G401 (cell line): ENCODE measurements around the gene WTIP. TPM values are rescaled to one million over a fixed set of nuclear protein-coding genes. Genes with fewer than 3 reads are reported as not detected.
"Not testable (repeated sequence)": the region's sequence is repeated elsewhere in the genome, so short reads cannot be mapped to it uniquely, and the experiment has no call there.

Experiments
- DNase-seq: peaks from one replicate; pipeline ENCODE4 v3.0.0-alpha.2; 2015; ENCODE audit warnings: low spot score
- in situ Hi-C: cut with HindIII; loops from 2 replicates; pipeline ENCODE4 v1.10.0; 2016; ENCODE audit warnings: low sequenced_read_pairs, mixed read lengths
- total RNA-seq: library from RNA; depleted of rRNA; stranded (reverse); fragments of >200 nt; shearing (Covaris generic); gene quantifications from 2 replicates; pipeline ENCODE4 v1.2.3, GENCODE V29; 2014

Gene WTIP
- total RNA-seq, 1 experiment from 2014 or later, result 103 TPM

DNA sequence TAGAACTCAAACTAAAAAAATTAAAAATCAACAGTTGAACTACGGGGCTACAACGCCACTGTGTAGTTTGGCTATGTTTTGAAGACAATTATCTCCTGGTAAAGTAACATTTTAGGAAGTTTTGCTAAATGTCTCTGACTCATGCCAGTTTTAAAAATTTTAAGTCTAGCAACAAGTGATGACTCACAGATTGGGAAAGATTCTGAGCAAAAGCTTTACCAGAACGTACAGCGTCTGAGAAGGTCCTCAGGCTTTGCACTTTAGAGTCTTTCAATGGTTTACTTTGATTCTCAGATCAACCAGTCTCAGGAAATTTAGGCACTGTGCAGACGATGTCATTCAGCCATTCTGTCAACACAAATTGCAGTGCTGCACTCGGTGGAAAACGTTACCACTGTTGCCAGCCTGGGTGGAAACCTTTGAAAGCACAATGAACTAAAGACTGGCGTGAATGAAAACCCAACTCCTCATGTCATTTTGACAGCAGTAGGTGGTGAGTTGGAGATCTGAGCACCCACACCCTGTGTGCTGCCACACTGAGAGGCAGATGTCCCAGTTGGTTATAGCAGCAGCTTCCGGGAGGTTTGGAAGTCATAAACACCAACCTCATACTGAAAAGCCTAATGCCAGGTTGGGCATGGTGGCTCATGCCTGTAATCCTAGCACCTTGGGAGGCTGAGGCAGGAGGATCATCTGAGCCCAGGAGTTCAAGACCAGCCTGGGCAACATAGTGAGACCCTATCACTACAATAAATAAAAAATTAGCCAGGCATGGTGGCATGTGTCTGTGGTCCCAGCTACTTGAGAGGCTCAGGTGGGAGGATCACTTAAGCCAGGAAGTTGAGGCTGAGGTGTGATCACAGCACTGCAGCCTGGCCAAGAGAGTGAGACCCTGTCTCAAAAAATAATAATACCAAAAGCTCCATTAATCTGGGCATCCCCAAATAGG is 6.3 kb upstream of the WTIP start:
- in situ Hi-C loops, result no loop called here
- DNase-seq, result no peak

DNA sequence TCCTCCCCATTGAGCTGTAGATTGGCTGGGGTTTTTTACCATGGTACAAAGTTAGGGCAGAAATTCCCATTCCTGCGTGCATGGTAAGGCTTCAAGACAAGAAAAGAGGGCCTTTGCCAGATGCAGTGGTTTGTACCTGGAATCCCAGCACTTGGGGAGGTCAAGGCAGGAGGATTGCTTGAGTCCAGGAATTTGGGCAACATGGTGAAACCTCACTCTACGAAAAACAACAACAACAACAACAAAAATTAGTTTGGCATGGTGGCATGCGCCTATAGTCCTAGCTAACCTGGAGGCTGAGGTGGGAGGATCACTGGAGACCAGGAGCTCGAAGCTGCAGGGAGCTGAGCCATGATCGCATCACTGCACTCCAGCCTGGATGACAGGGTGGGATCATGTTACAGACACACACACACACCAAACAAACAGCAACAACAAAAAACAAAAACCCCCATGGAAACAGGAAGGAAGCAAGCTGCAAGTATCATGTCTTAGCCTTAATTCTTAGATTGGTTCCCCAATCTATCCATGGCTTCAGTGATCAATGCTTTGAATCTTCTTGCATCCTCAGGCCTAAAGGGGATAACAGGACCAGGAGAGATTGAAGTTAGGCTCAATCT is 5.5 kb upstream of the WTIP start:
- DNase-seq, result no peak
- in situ Hi-C loops, result no loop called here

DNA sequence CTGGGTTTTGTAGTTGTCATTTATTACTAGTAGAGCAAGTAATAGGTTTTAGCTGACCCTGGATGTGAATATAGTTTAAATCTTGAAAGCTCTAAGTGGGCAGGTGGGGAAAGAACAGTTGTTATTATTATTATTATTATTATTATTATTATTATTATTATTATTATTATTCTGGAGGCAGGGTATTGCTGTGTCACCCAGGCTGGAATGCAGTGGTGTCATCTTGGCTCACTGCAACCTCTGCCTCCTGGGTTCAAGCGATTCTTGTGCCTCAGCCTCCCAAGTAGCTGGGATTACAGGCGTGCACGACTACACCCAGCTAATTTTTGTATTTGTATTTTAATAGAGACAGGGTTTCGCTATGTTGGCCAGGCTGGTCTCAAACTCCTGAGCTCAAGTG is 3.1 kb upstream of the WTIP start:
- in situ Hi-C loops, DNase-seq: not testable (repeated sequence)

DNA sequence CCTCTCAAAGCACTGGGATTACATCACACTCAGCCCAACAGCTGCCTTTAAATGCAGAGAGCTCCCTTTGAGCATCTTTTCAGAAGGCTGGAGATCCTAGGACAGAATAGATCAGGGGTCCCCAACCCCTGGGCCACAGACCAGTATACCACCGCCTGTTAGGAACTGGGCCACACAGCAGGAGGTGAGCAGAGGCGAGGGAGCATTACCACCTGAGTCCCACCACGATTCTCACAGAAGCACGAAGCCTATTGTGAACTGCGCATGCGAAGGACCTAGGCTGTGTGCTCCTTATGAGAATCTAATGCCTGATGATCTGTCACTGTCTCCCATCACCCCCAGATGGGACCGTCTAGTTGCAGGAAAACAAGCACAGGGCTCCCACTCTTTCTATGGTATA is 2.2 kb upstream of the WTIP start:
- in situ Hi-C loops, result no loop called here
- no peak for DNase-seq

DNA sequence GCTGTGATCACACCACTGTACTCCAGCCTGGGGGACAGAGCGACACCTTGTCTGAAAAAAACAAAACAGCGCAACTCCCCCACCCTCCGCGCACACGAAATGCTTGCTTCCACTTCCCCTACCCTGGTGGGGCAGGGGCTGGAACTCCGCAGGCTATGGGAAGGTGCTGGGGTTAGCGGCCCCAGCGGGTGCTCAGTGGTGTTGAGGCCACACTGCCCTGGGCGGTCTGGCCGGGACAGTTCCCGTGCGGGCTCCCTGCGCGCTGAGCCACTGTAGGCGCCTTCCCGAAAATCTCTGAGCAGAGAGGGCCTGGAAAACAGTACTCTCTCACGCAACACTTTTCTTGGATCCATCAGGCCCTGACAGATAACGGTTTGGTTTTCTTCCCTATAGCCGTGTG is 1.1 kb upstream of the WTIP start:
- in situ Hi-C loops, result no loop called here
- DNase-seq, result no peak

DNA sequence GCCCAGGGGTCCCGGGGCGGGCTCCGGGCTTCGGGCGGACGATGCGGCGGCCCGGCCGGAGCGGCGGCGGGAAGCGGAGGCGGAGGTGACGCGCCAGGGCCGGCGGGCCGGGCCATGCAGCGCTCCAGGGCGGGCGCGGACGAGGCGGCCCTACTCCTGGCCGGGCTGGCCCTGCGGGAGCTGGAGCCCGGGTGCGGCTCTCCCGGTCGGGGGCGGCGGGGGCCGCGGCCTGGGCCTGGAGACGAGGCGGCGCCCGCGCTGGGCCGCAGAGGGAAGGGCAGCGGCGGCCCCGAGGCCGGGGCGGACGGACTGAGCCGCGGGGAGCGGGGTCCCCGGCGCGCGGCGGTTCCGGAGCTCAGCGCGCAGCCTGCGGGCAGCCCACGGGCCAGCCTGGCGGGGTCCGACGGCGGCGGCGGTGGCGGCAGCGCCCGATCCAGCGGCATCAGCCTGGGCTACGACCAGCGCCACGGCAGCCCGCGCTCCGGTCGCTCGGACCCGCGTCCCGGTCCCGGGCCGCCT is 362 bp downstream of the WTIP start:
- in situ Hi-C loops, result no loop called here
- no peak for DNase-seq

DNA sequence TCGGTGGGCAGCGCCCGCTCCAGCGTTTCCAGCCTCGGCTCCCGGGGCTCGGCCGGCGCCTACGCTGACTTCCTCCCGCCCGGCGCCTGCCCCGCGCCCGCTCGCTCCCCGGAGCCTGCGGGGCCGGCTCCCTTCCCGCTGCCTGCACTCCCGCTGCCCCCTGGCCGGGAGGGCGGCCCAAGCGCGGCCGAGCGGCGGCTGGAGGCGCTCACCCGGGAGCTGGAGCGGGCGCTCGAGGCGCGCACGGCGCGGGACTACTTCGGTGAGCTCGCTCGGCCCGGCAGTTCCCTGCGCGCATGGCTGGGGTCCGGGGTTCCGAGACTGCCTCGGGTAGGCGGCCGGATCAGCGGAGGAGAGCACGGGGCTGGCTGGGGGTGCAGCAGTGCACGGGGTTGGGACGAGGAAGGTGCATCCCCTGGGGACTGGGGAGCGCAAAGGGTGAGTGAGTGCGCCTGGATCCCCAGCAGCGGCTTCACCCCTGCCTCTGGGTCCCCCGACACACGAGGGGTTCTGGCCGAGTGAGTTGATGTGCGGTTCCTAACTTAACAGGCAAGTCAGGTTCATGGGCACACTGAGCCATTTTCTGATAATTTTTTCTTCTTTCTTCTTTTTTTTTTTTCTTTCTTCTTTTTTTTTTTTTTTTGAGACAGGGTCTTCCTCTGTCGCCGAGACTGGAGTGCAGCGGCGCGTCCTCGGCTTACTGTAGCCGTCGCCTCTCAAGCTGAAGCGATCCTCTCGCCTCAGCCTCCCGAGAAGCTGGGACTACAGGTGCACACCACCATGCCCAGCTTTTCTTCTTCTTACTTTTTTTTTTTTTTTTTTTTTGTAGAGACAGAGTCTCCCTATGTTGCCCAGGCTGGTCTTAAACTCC is 1.1 kb downstream of the WTIP start:
- in situ Hi-C loops, result no loop called here
- no peak for DNase-seq

DNA sequence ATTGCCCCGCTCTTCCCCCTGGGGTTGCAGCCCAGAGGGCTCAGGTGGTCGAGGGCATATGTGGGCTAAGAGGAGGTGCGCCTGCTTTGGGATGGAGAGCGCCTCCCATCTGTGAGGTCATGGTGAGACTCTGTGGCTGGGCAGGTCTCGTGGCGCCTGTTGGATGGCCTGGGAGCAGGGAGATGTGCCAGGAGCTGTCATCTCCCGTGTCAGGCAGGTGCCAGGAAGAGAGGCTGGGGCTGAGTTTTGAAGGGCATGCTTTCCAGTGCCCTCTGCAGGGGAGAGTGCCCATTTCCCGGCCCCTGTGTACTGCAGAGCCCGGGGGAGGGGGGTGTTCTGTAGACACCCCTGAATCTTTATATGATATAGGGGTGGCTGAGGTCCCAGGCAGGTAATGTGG is 2.8 kb downstream of the WTIP start:
- in situ Hi-C loops, result no loop called here
- no peak for DNase-seq

DNA sequence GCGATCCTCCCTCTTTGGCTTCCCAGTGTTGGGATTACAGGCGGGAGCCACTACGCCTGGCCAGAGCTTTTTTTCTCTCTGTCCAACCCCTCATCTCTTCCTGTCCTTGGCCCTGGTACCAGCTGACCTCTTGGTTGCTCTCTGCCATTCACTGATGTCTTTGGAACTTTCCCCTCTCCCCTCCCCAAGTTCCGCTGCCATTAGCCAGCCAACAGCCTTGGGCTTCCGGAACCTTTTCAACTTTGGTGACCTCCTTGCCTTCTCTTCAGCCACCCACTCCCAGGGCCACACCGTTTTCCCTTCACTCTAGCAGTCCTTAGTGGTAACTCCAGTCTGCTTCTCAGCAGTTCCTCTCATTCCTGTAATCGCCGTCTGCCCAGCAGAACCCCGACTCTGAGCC is 4.3 kb downstream of the WTIP start:
- DNase-seq, result no peak
- in situ Hi-C loops, result no loop called here

DNA sequence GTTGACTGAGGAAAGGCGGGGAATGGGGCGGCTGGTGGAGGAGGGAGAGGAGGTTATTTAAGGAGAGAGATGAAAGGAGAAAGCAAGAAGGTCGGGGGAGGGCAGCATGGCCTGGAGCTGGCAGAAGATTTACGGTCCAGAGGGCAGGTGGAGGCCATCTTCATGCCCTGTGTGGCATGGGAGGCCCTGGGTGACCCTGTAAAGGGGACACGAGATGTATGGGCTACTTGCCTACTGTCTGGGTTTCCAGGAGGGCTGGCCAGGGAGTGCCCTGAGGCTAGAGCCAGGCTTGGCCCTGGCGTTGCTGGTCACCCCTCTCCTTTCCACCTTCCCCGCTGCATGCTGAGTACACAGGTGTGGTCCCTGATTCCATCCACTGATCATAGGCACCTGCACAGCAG is 6.1 kb downstream of the WTIP start:
- in situ Hi-C loops, result no loop called here
- DNase-seq, result no peak

DNA sequence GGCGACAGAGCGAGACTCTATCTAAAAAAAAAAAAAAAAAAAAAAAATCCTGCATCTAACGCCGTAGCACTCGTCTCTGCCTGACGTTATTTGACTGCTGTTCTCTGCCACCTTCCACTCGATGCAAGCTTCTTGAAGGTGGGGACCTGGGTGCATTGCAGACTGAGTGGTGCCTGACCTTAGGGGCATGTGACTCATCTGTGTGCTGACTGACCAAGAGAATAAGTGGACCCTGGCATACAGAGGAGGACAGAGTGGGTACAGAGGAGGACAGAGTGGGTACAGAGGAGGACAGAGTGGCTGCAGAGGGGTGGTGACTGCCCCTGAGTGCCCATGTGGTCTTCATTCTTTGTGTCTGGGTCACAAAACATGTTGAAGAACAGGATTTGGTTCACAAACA is 7.6 kb downstream of the WTIP start:
- in situ Hi-C loops, result no loop called here
- DNase-seq, result no peak

DNA sequence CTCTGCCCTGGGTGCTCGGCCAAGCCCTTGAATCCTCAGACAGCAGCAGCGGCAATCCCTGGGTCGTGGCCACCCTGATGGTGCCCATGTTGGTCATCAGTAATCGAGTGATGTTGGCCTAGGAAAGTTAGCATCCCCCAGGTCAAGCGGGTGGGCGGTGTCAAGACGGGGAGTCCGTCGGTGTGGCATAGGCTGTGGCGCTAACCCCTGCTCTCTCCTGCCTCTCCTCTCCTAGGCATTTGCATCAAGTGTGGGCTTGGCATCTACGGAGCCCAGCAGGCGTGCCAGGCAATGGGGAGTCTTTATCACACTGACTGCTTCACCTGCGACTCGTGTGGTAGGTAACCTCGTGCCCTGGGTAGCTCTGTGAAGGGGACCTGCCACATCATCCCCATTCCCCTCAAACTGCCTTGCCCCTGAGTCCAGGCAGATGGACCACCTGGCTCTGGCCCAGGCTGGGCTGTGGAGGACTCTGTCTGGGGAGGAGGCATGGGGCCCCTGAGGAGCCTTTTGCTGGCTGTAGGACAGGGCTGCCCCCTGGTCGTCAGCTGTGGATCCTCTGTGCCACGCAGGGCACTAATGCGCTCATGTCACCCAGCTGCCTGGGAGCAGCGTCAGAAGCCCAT is 8.7 kb downstream of the WTIP start:
- in situ Hi-C loops, result no loop called here
- DNase-seq, result no peak

DNA sequence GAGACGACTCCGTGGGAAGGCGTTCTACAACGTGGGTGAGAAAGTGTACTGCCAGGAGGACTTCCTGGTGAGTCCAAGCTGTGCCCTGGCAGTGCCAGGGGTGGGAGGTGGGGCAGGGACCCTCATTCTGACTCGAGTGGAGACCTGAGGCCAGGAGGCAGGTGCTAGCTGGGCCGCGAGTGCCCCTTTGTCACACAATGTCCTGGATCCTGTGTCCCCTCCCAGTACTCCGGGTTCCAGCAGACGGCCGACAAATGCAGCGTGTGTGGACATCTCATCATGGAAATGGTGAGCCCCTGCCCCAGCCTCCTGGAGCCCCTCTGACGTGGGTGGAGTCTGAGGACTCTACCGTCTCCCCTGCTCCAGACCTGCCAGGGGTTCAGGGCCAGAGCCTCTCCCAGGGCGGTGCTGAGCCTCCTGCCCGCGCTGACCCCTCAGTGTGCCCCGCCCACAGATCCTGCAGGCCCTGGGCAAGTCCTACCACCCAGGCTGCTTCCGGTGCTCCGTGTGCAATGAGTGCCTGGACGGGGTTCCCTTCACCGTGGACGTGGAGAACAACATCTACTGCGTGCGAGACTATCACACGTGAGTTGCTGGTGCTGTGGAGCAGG is 11.6 kb downstream of the WTIP start:
- in situ Hi-C loops, result no loop called here
- no peak for DNase-seq

DNA sequence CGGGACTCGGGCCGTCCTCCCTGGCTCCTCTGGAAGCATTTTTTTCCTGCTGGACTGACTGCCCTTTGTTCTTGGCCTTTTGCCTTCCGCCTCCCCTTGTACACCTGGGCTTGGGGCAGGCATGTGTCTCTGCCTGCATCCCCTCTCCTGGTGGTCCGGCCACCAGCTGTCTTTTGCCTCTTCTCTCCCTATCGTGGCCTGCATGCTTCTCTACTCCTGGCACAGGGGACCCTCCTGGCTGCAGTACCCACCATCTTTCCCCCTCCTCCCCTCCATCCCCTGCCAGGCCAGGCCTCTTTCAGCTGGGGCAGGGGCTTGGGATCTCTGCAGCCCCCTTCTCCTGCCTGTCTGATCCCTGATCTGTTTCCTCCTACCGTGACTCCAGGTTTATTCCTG is 12.1 kb downstream of the WTIP start:
- no peak for DNase-seq
- in situ Hi-C loops, result no loop called here

DNA sequence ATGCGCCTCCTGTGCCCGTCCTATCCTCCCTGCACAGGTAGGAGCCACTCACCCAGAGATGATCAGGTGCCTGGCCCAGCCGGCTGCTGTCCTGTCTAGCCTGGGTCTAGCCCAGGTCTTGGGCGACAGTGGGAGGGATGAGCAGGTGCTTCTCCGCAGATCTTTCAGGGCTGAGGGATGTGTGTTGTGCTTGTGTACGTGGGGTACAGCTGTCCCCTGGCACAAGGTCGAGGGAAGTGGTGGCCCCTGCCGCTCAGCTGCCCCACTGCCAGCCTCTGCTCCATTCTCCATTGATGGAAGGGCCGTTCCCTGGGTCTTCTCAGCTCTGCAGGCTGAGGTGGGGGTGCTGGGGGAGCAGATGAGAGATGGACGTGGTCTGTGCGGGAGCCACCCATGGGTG is 13.0 kb downstream of the WTIP start:
- DNase-seq, result no peak
- in situ Hi-C loops, result no loop called here

DNA sequence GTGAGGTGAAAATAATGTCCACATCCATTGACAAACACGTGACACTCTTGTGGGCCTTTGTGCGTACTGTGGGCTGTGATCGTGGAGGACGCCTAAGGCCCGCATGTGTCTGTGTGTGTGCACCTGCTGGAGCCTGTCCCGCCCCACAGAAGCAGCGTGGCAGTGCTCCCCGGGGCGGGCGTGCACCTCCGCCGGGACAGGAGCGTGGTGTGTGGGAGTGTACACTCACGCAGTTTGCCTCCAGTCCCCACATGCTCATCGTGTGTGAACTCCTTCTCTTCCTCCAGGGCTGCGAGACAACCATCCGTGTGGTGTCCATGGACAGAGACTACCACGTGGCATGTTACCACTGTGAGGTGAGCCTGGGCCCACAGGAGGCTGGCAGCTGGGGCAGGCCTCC is 13.9 kb downstream of the WTIP start:
- in situ Hi-C loops, result no loop called here
- DNase-seq, result no peak

DNA sequence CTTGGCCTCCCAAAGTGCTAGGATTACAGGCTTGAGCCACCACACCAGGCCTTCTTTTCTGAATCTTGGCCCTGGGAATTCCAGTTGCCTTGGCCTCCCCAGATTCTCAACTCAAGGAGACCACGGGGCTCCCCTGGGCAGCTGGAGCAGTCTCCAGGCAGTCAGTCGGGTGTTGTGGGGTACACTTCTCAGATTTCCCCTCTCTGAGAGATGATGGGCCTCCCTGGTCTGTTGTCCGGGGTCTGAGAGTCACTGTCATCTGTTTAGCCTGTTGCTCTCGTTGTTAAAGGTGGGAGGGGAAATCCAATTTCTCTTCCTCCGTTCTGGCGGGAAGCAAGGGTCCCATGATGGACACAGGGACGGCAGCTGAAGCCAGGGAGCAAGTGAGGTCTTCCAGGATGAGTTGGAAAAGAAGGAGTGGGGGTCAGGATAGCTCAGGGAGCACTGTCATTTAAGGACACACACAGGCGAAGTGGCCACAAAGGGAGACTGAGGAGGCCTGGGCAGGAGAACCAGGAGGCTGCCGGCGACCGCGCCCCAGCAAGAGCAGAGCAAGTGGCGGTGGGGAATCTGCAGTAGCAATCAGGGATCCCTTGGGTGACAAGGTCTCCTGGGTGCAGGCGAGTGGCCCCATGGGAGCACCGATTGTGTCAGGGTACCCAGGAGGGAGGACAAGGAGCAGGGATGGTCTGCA is 15.7 kb downstream of the WTIP start:
- in situ Hi-C loops, result no loop called here
- DNase-seq, result no peak

DNA sequence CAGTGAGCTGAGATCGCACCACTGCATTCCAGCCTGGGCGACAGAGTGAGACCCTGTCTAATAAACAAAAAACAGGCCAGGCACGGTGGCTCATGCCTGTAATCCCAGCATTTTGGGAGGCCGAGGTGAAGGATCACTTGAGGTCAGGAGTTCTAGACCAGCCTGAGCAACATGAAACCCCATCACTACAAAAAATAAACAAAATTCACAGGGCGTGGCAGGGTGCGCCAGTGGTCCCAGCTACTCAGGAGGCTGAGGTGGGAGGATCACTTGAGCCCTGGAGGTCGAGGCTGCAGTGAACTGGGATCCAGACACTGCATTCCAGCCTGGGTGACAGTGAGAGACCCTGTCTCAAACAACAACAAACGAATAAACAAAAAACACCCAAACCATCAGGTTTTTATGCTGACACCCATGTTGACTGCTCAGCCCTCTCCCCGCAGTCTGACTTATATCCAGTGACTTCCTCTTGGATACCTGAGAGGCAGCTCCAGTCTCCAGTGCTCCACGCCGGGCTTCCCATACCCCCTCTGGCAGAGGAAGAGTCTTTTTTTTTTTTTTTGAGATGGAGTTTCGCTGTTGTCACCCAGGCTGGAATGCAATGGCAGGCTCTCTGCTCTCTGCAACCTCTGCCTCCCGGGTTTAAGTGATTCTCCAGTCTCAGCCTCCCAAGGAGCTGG is 17.7 kb downstream of the WTIP start:
- in situ Hi-C loops, result no loop called here
- no peak for DNase-seq
